KOPT-K1 (cell line): ENCODE data around the gene CHSY3.

Experiments
- H3K27ac ChIP-seq: fragments of 200-600 bp; sonication (generic); 2 replicates; pipeline ENCODE4 v1.5.1; 2016; ENCODE audit warnings: antibody characterized with exemption, mild to moderate bottlenecking, low read depth, low read length; ENCODE audit not compliant: poor library complexity, severe bottlenecking
- H3K36me3 ChIP-seq: fragments of 200-600 bp; sonication (generic); 2 replicates; pipeline ENCODE4 v1.5.1; 2017; ENCODE audit warnings: antibody characterized with exemption, mild to moderate bottlenecking, low read length, moderate library complexity; ENCODE audit not compliant: insufficient read depth
- H3K9me3 ChIP-seq: fragments of 200-600 bp; sonication (generic); 2 replicates; pipeline ENCODE4 v1.5.1; 2017; ENCODE audit warnings: antibody characterized with exemption, low read length, mild to moderate bottlenecking; ENCODE audit not compliant: insufficient read depth, poor library complexity, severe bottlenecking

Gene CHSY3

GRCh38 chr5:130068101-130068500, 163.8 kb downstream of the CHSY3 start:
- Histone ChIP-seq H3K9me3 (no peaks in the 10 kb centered on the region), H3K27ac (no peak overlapping the region), H3K36me3 (no peaks in the 10 kb centered on the region)

- Histone ChIP-seq H3K9me3 (no peaks in the 10 kb centered on the region), H3K36me3 (no peaks in the 10 kb centered on the region)
These were observed 164.7 kb downstream of the CHSY3 start for GRCh38 chr5:130068988-130069387.

GRCh38 chr5:130074820-130075219, 170.6 kb downstream of the CHSY3 start:
- no peak overlapping the region for H3K27ac ChIP-seq
- H3K9me3 ChIP-seq = no peaks in the 10 kb centered on the region
- no peaks in the 10 kb centered on the region for H3K36me3 ChIP-seq

More at GRCh38 chr5:130068988-130069387, 164.7 kb downstream of the CHSY3 start:
- no peak overlapping the region for H3K27ac ChIP-seq

- no peak overlapping the region for H3K27ac ChIP-seq
These were observed 172.7 kb downstream of the CHSY3 start for GRCh38 chr5:130077007-130077406.

GRCh38 chr5:130078661-130079060, 174.4 kb downstream of the CHSY3 start:
- H3K9me3 ChIP-seq = no peaks in the 10 kb centered on the region
- H3K36me3 ChIP-seq = no peaks in the 10 kb centered on the region
- no peak overlapping the region for H3K27ac ChIP-seq

More at GRCh38 chr5:130077007-130077406, 172.7 kb downstream of the CHSY3 start:
- H3K36me3 ChIP-seq = no peaks in the 10 kb centered on the region
- H3K9me3 ChIP-seq = no peaks in the 10 kb centered on the region

GRCh38 chr5:130090569-130091270, 186.5 kb downstream of the CHSY3 start:
- Histone ChIP-seq H3K36me3 (no peaks in the 10 kb centered on the region), H3K9me3 (no peaks in the 10 kb centered on the region), H3K27ac (no peak overlapping the region)

GRCh38 chr5:130092991-130093390, 188.7 kb downstream of the CHSY3 start:
- H3K27ac ChIP-seq = no peak overlapping the region
- H3K36me3 ChIP-seq = no peaks in the 10 kb centered on the region
- no peaks in the 10 kb centered on the region for H3K9me3 ChIP-seq

- H3K27ac ChIP-seq = no peak overlapping the region
- H3K9me3 ChIP-seq = no peaks in the 10 kb centered on the region
- no peaks in the 10 kb centered on the region for H3K36me3 ChIP-seq
These were observed 192.2 kb downstream of the CHSY3 start for GRCh38 chr5:130096483-130096882.

GRCh38 chr5:130099008-130099407, 194.7 kb downstream of the CHSY3 start:
- no peak overlapping the region for H3K27ac ChIP-seq
- no peaks in the 10 kb centered on the region for H3K36me3 ChIP-seq
- no peaks in the 10 kb centered on the region for H3K9me3 ChIP-seq

- Histone ChIP-seq H3K36me3 (no peaks in the 10 kb centered on the region), H3K9me3 (no peaks in the 10 kb centered on the region), H3K27ac (no peak overlapping the region)
These were observed 198.1 kb downstream of the CHSY3 start for GRCh38 chr5:130102375-130102774.

GRCh38 chr5:130102960-130103359, 198.7 kb downstream of the CHSY3 start:
- no peak overlapping the region for H3K27ac ChIP-seq
- H3K9me3 ChIP-seq = no peaks in the 10 kb centered on the region
- H3K36me3 ChIP-seq = no peaks in the 10 kb centered on the region

- Histone ChIP-seq H3K36me3 (no peaks in the 10 kb centered on the region), H3K9me3 (no peaks in the 10 kb centered on the region), H3K27ac (no peak overlapping the region)
These were observed 200.8 kb downstream of the CHSY3 start for GRCh38 chr5:130104895-130105688.

- Histone ChIP-seq H3K36me3 (no peaks in the 10 kb centered on the region), H3K27ac (no peak overlapping the region), H3K9me3 (no peaks in the 10 kb centered on the region)
These were observed 202.2 kb downstream of the CHSY3 start for GRCh38 chr5:130106480-130106879.

GRCh38 chr5:130109152-130109551, 204.9 kb downstream of the CHSY3 start:
- Histone ChIP-seq H3K27ac (no peak overlapping the region), H3K36me3 (no peaks in the 10 kb centered on the region), H3K9me3 (no peaks in the 10 kb centered on the region)

GRCh38 chr5:130110328-130110727, 206.1 kb downstream of the CHSY3 start:
- Histone ChIP-seq H3K27ac (no peak overlapping the region), H3K9me3 (no peaks in the 10 kb centered on the region), H3K36me3 (no peaks in the 10 kb centered on the region)

GRCh38 chr5:130111746-130112145, 207.5 kb downstream of the CHSY3 start:
- no peak overlapping the region for H3K27ac ChIP-seq
- no peaks in the 10 kb centered on the region for H3K9me3 ChIP-seq
- no peaks in the 10 kb centered on the region for H3K36me3 ChIP-seq
